Common myeloid progenitor, CD34-positive (primary cell): ENCODE results near the gene SYS1.

Experiments
- CTCF ChIA-PET: fragments of 350-600 bp; sonication (Branson Sonifier 250); formaldehyde crosslinking; loops from one replicate; lab custom pipeline; 2021; ENCODE audit warnings: antibody characterized with exemption; lab: Charles Lee
- POLR2A ChIA-PET: fragments of 350-600 bp; sonication (Branson Sonifier 250); formaldehyde crosslinking; loops from one replicate; lab custom pipeline; 2021; ENCODE audit warnings: antibody characterized with exemption; lab: Charles Lee
- DNase-seq, 3 donors: peaks; one replicate each; pipeline versions ENCODE4 v3.0.0 to v3.0.0-alpha.2; 2013
- H3K27ac ChIP-seq, 2 experiments: 1 replicate in 1 of 2; 2 replicates in 1 of 2; pipeline ENCODE4 v1.7.0; 2013; ENCODE audit warnings: inconsistent platforms in 2 of 2, low read length in 2 of 2, mild to moderate bottlenecking in 2 of 2, low read depth in 1 of 2, moderate library complexity in 1 of 2; ENCODE audit not compliant: severe bottlenecking in 2 of 2, insufficient read depth in 1 of 2, poor library complexity in 1 of 2
- H3K27me3 ChIP-seq, 5 experiments: replicated peaks in 2 of 5; 1 replicate in 3 of 5; 2 replicates in 2 of 5; pipeline versions ENCODE4 v1.6.1 to v1.7.0; 2013; ENCODE audit warnings: low read length in 4 of 5, mild to moderate bottlenecking in 2 of 5, moderate library complexity in 2 of 5, inconsistent platforms in 1 of 5; ENCODE audit not compliant: insufficient read depth in 5 of 5, control insufficient read depth in 4 of 5
- H3K36me3 ChIP-seq, 4 experiments: 1 replicate in 2 of 4; 2 replicates in 2 of 4; pipeline versions ENCODE4 v1.6.1 to v1.7.0; 2013; ENCODE audit warnings: low read length in 3 of 4, control low read depth in 1 of 4, mild to moderate bottlenecking in 1 of 4; ENCODE audit not compliant: control insufficient read depth in 4 of 4, insufficient read depth in 4 of 4
- H3K4me1 ChIP-seq, 4 experiments: 1 replicate in 3 of 4; 2 replicates in 1 of 4; pipeline versions ENCODE4 v1.6.1 to v1.7.1; 2013; ENCODE audit warnings: low read length in 3 of 4, mild to moderate bottlenecking in 3 of 4, control low read depth in 1 of 4, inconsistent platforms in 1 of 4, moderate library complexity in 1 of 4; ENCODE audit not compliant: control insufficient read depth in 4 of 4, insufficient read depth in 4 of 4; ENCODE audit errors: control extremely low read depth in 1 of 4
- H3K4me3 ChIP-seq, 7 experiments: 1 replicate in 4 of 7; 2 replicates in 3 of 7; pipeline versions ENCODE4 v1.5.1 to v1.7.0; 2013; ENCODE audit warnings: mild to moderate bottlenecking in 7 of 7, low read length in 6 of 7, moderate library complexity in 6 of 7, inconsistent platforms in 2 of 7, low read depth in 2 of 7, control low read depth in 1 of 7; ENCODE audit not compliant: insufficient read depth in 4 of 7, control insufficient read depth in 1 of 7; ENCODE audit errors: extremely low read depth in 1 of 7
- H3K9me3 ChIP-seq, 5 experiments: 1 replicate in 4 of 5; 2 replicates in 1 of 5; pipeline versions ENCODE4 v1.6.1 to v1.7.1; 2013; ENCODE audit warnings: low read length in 4 of 5, mild to moderate bottlenecking in 2 of 5, inconsistent platforms in 1 of 5, low read depth in 1 of 5, moderate library complexity in 1 of 5; ENCODE audit not compliant: control insufficient read depth in 4 of 5, insufficient read depth in 2 of 5; ENCODE audit errors: control extremely low read depth in 1 of 5
- WGBS: methylation state at CpG from one replicate; pipeline ENCODE4 v1.1.5; 2013; ENCODE audit not compliant: insufficient coverage; 5-methylcytosine and 5-hydroxymethylcytosine counted together

SYS1 gene

DNA sequence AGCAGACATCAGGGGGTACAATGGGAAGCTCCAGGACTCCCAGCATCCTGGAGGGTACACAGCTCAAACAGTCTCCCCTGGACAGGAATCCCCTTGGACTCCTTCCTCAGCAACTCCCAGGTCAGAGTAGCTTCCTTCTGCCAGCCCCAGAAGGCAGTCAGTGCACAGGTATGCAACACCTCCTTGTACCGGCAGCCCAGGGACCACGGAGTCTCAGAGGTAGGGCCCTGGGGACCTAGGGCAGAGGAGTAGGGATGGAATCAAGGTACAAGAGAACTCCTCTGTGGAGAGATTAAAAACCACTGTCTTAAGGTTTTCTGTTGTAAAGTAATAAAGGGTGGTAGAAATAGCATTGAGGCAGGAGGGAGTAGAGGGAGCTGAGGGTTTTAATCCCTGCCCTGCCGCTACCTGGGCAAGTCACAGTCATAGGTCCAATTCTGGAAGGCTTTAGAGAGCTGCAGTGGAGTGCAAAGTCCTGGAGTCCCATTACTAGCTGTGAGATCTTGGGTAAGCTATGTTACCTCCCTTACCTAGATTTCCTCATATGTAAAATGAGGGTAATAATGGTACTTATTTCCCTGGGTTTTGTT is 7.7 kb downstream of the SYS1 start:
- POLR2A ChIA-PET = no interaction called here
- 100% methylated on average over 3 of the region's 3 CpGs for WGBS
- Histone ChIP-seq H3K9me3 (no peaks in the 10 kb centered on the region), H3K27ac (no peak overlapping the region), H3K4me1 (peaks cover 10 to 27% (median 22%) of the 10 kb centered on the region in 4 experiments), H3K27me3 (no peaks in the 10 kb centered on the region), H3K4me3 (no peak overlapping the region), H3K36me3 (peaks cover 3 to 34% (median 19%) of the 10 kb centered on the region in 4 experiments)
- CTCF ChIA-PET = interaction anchor here (0.6 to 22.7 kb wide), 11 partner anchors 8 to 94 kb away, joined by 3 to 353 read pairs (median 6); partner anchors contain the start of gene SYS1
- no peak for DNase-seq

DNA sequence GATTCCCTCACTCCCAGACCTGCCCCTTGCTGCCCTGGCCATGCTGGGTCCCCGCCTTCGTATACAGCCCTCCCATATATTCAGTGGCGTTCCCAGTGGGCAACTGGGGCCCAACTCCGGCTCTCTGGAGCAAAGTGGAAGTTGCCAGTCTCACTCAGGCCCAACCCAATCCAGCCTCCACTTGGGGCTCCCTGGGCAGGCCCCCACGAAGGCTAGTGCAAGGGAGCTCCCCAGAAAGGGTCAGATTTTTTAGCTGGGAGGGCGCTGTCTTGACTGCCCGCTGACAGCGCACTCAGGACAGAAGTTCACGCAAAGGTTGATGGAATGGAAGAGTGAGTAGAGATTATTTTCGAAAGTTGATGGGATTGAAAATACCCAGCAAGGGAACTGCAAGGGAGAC is 9.3 kb downstream of the SYS1 start:
- Histone ChIP-seq H3K4me1 (peaks cover 10 to 27% (median 22%) of the 10 kb centered on the region in 4 experiments), H3K27me3 (no peaks in the 10 kb centered on the region), H3K27ac (no peak overlapping the region), H3K4me3 (peak overlapping the region in 2 of 7 experiments; percentile 78 to 88), H3K36me3 (peaks cover 0 to 18% (median 7%) of the 10 kb centered on the region in 4 experiments), H3K9me3 (no peaks in the 10 kb centered on the region)
- DNase-seq = no peak
- 98% methylated on average over 9 of the region's 10 CpGs for WGBS
- ChIA-PET CTCF (interaction anchor here (0.8 to 22.7 kb wide), 14 partner anchors 10 to 329 kb away, joined by 3 to 353 read pairs (median 12); partner anchors contain the start of genes DBNDD2 and SYS1), POLR2A (interaction anchor here (0.6 to 2.2 kb wide), 4 partner anchors 9 to 64 kb away, joined by 3 to 12 read pairs (median 4); partner anchors contain the start of genes PIGT and SYS1)

DNA sequence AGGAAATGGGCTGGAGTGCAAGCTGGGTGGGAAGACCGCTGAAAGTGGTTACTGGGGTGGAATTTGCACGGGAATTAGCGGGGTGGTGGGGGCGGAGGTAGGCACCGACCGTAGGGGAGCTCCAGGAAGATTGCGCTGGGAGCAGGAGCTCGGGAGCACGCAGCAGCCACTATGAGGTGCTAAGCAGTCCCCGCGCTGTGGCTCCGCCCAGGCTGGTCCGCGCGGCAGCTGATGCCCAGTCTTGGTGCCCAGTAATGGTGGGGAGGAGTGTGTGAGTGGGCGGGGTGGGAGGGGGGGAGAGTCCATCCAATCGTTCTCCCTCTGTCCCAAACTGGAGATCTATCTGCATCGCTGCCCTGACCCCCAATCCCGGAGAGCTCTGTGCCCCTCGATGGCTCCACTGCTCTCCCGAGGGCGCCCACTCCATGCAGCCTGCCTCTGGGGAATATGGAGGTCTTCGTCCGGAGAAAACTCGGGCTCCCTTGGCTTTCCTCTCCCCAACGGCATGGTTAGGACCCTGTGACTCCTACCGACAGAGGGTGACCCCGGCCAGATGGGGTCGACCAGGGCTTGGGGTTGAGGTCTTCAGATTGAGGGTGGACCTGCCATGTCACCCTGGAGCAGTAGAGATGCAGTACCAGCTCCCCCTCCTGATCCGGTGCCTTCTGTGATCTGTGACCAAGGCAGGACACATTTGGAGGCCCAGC is 9.8 kb downstream of the SYS1 start:
- POLR2A ChIA-PET = interaction anchor here (0.6 to 2.2 kb wide), 3 partner anchors 10 to 64 kb away, joined by 4 to 12 read pairs (median 5); partner anchors contain the start of gene SYS1
- 35% methylated on average over 21 of the region's 30 CpGs for WGBS
- Histone ChIP-seq H3K36me3 (peaks cover 0 to 13% (median 4%) of the 10 kb centered on the region in 4 experiments), H3K4me3 (peak overlapping the region in 6 of 7 experiments; percentile 53 to 88 (median 66)), H3K4me1 (peaks cover 8 to 22% (median 17%) of the 10 kb centered on the region in 4 experiments), H3K27me3 (no peaks in the 10 kb centered on the region), H3K27ac (no peak overlapping the region), H3K9me3 (no peaks in the 10 kb centered on the region)
- CTCF ChIA-PET = interaction anchor here (0.7 to 22.7 kb wide), 18 partner anchors 10 to 98 kb away, joined by 4 to 353 read pairs (median 8); partner anchors contain the start of genes DBNDD2 and SYS1
- no peak for DNase-seq

DNA sequence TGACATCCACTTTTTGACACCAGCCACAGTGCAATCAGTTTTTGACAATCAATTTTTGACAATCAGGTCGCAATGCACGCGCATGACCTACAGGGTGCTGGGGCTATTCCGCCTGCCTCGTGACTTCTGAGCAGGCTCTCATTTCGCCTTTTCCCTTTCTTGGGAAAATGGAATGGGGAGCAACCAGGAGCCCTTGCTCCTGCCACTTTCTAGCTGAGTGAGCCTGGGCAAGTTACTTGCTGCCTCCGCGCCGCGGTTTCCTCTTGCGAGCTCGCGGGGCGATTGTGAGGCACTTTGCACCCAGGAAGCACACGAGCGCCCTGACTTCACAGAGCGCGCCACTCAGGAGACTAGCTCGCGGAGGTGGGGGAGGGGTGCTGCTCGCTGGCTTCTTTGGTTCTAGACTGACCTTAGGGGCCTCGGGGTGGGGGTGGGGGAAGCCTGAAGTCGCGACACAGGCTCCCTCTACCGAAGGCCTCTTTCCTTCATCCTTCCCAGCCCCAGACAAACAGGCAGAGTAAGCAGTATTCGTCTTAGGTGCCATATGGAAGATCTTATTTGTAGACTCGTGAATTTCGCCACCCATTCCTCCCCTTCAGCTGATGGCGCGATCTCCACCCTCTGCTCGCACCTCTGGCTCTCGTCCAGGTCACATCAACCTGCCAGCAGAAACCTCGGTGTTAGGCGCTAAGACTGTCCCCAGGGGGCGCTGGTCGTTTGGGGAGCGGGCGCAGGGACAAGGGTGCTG is 10.6 kb downstream of the SYS1 start:
- H3K27ac ChIP-seq = no peak overlapping the region
- no peaks in the 10 kb centered on the region for H3K9me3 ChIP-seq
- ChIA-PET CTCF (interaction anchor here (0.7 to 22.7 kb wide), 25 partner anchors 11 to 113 kb away, joined by 3 to 353 read pairs (median 6); partner anchors contain the start of genes DBNDD2 and SYS1), POLR2A (interaction anchor here (0.8 to 2.2 kb wide), 4 partner anchors 11 to 63 kb away, joined by 3 to 12 read pairs (median 4); partner anchors contain the start of gene SYS1)
- WGBS = 3% methylated on average over 14 of the region's 38 CpGs
- H3K4me1 ChIP-seq = peaks cover 3 to 14% (median 12%) of the 10 kb centered on the region in 4 experiments
- peak overlapping the region; percentile 34 to 88 (median 63) for H3K4me3 ChIP-seq
- H3K36me3 ChIP-seq = peaks cover 0 to 6% (median under 1%) of the 10 kb centered on the region in 4 experiments
- no peaks in the 10 kb centered on the region for H3K27me3 ChIP-seq
- peak; percentile 87 to 90 (median 89) for DNase-seq

DNA sequence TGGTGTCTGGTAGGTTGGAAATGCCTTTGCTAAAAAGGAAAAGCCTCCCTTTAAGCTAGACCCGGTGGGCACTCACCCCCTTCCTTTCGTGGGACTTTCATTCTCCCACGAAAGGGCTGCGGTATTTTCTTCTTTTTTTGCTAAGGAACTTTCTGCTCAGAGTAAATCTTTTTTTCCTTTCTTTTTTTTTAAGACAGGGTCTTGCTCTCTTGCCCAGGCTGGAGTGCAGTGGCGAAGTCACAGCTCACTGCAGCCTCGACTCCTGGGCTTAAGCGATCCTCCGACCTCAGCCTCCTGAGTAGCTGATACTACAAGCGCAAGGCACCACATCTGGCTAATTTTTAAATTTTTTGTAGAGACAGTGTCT is 11.1 kb downstream of the SYS1 start:
- no peak for DNase-seq
- Histone ChIP-seq H3K27me3 (no peaks in the 10 kb centered on the region), H3K27ac (no peak overlapping the region), H3K4me1 (peaks cover under 1 to 13% (median 10%) of the 10 kb centered on the region in 4 experiments), H3K9me3 (no peaks in the 10 kb centered on the region), H3K36me3 (peaks cover 0 to 4% (median 0%) of the 10 kb centered on the region in 4 experiments), H3K4me3 (peak overlapping the region in 4 of 7 experiments; percentile 62 to 88 (median 74))
- ChIA-PET CTCF (interaction anchor here (1.0 to 22.7 kb wide), 23 partner anchors 12 to 397 kb away, joined by 3 to 353 read pairs (median 6); partner anchors contain the start of genes DBNDD2 and SYS1), POLR2A (interaction anchor here (0.8 to 2.2 kb wide), 3 partner anchors 38 to 63 kb away, joined by 3 to 12 read pairs (median 3); no protein-coding TSS in a partner anchor)
- 46% methylated on average over 8 of the region's 9 CpGs for WGBS

DNA sequence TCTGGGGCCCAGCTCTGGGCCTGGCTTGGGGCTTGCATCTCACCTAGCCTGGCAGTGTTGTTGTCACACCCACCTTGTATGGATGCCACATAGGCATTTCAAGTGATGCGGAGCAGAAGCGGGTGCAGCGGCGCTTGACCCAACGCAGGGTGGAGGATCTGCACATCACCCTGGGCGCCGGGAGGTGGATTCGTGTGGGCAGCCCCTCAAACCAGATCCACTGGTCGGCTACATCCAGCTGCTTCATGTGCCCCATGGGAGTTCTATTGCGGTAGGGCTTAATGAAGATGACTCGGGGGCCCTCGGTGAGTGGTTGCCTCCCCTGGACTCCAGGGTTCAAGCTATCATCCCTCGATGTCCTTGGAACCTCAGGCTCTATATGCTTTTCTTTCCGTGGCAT is 12.0 kb downstream of the SYS1 start:
- Histone ChIP-seq H3K36me3 (peaks cover 0 to 4% (median 0%) of the 10 kb centered on the region in 4 experiments), H3K4me1 (peaks cover 0 to 13% (median 10%) of the 10 kb centered on the region in 4 experiments), H3K27ac (no peak overlapping the region), H3K27me3 (no peaks in the 10 kb centered on the region), H3K4me3 (no peak overlapping the region), H3K9me3 (no peaks in the 10 kb centered on the region)
- 100% methylated on average over 14 of the region's 14 CpGs for WGBS
- DNase-seq = no peak
- CTCF ChIA-PET = interaction anchor here (1.8 to 22.7 kb wide), 10 partner anchors 12 to 396 kb away, joined by 6 to 353 read pairs (median 28); partner anchors contain the start of genes DBNDD2 and SYS1
- POLR2A ChIA-PET = no interaction called here
